Activated B cell treated with CpG ODN at 0.5 μM for 24 hours (primary cell): ENCODE data around the gene PLBD1. TPM values are rescaled to one million over a fixed set of nuclear protein-coding genes. Genes with fewer than 3 reads are reported as not detected.
A peak's percentile ranks its signal among the peaks of the same experiment; 100 is the strongest.

Experiments
- ATAC-seq: fragments of 200-7000 bp; cut with Tn5 transposase; one replicate; pipeline ENCODE4 v1.10.0; 2021; ENCODE audit warnings: low read depth, mild to moderate bottlenecking, moderate library complexity
- CTCF ChIA-PET: fragments of 350-600 bp; sonication (Branson Sonifier 250); formaldehyde crosslinking; loops from one replicate; lab custom pipeline; 2021; ENCODE audit warnings: antibody characterized with exemption; lab: Charles Lee
- POLR2A ChIA-PET: fragments of 350-600 bp; sonication (Branson Sonifier 250); formaldehyde crosslinking; loops from one replicate; lab custom pipeline; 2021; ENCODE audit warnings: antibody characterized with exemption; lab: Charles Lee
- DNase-seq: peaks from one replicate; pipeline ENCODE4 v3.0.0; 2022
- H3K27ac Mint-ChIP-seq: one replicate; pipeline ENCODE4 v1.8.0; 2020; ENCODE audit warnings: mixed read lengths
- H3K27me3 Mint-ChIP-seq: one replicate; pipeline ENCODE4 v1.8.0; 2021; ENCODE audit warnings: mixed read lengths
- H3K36me3 Mint-ChIP-seq: one replicate; pipeline ENCODE4 v1.8.0; 2021; ENCODE audit warnings: low read depth, mixed read lengths
- H3K4me1 Mint-ChIP-seq: one replicate; pipeline ENCODE4 v1.8.0; 2021; ENCODE audit warnings: mixed read lengths
- H3K4me3 Mint-ChIP-seq: one replicate; pipeline ENCODE4 v1.8.0; 2020; ENCODE audit warnings: mild to moderate bottlenecking, mixed read lengths
- H3K9me3 Mint-ChIP-seq: one replicate; pipeline ENCODE4 v1.8.0; 2020; ENCODE audit warnings: mixed read lengths
- intact Hi-C: fragments of 100-400 bp; cut with micrococcal nuclease; formaldehyde crosslinking; loops from one replicate; pipeline ENCODE4 v1.15.1; 2024
- total RNA-seq: library from RNA; stranded (reverse); gene quantifications from 2 replicates; pipeline ENCODE4 v1.2.3, GENCODE V29; 2022
- TF ChIP-seq, protein P1 (sequence below): fragments of 200-600 bp; IDR thresholded peaks from one replicate; pipeline ENCODE4 v1.8.0; 2022; ENCODE audit warnings: antibody characterized with exemption, mild to moderate bottlenecking

PLBD1 gene
- total RNA-seq, 1 donor from 2014 or later: 0.33 TPM

DNA sequence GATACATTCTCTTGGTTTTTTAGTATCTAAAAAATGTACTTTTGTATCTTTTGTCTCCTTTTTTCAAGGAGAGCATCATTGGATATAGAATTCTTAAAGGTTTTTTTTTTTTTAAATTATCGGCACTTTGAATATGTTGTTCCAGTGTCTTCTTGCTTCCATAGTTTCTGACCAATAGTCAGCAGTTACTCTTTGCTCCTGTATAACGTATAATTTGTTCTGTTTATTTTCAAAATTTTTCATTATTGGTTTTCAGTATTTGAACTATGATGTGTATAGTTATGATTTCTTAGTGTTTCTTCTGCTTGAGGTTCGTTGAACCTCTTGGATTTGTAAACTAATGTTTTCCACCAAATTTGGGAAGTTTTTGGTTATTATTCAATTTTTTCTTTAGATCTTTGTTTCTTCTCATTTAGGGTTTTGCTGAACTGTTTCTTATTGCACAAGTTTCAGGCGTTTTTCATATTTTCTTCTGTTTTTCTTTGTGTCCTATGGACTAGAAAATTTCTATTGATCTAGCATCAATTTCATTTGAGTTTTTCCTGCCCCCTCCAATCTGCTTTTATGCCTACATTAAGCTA lies 93.9 kb downstream of the PLBD1 start:
- CTCF ChIA-PET: interaction anchor here (0.7 kb wide), 1 partner anchor 30 kb away, joined by 3 read pairs; no protein-coding TSS in a partner anchor
- peaks cover 20% of the 10 kb centered on the region for H3K9me3 Mint-ChIP-seq
- DNase-seq: no peak
- TF ChIP-seq, protein P1, sequence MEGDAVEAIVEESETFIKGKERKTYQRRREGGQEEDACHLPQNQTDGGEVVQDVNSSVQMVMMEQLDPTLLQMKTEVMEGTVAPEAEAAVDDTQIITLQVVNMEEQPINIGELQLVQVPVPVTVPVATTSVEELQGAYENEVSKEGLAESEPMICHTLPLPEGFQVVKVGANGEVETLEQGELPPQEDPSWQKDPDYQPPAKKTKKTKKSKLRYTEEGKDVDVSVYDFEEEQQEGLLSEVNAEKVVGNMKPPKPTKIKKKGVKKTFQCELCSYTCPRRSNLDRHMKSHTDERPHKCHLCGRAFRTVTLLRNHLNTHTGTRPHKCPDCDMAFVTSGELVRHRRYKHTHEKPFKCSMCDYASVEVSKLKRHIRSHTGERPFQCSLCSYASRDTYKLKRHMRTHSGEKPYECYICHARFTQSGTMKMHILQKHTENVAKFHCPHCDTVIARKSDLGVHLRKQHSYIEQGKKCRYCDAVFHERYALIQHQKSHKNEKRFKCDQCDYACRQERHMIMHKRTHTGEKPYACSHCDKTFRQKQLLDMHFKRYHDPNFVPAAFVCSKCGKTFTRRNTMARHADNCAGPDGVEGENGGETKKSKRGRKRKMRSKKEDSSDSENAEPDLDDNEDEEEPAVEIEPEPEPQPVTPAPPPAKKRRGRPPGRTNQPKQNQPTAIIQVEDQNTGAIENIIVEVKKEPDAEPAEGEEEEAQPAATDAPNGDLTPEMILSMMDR: no peak
- ATAC-seq: no peak
- intact Hi-C loops: no loop called here
- POLR2A ChIA-PET: interaction anchor here (0.7 kb wide), 1 partner anchor 59 kb away, joined by 4 read pairs; no protein-coding TSS in a partner anchor
- peaks cover 86% of the 10 kb centered on the region for H3K36me3 Mint-ChIP-seq
- H3K27me3 Mint-ChIP-seq: no peaks in the 10 kb centered on the region
- no peaks in the 10 kb centered on the region for H3K4me1 Mint-ChIP-seq
- H3K4me3 Mint-ChIP-seq: no peak overlapping the region
- H3K27ac Mint-ChIP-seq: no peak overlapping the region

DNA sequence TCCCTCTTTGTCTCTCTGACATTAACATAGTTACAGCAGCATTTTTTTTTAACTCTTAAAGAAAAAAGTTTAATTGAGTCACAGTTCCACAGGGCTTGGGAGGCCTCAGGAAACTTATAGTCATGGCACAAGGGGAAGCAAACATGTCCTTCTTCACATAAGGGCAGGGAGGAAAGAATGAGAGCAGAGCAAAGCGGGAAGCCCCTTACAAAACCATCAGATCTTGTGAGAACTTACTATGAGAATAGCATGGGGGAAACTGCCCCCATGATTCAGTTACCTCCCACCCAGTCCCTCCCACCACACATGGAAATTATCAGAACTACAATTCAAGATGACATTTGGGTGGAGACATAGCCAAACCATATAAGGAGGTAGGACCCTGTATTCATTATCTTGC lies 96.2 kb downstream of the PLBD1 start:
- Mint-ChIP-seq H3K4me3 (no peak overlapping the region), H3K27ac (no peak overlapping the region)

DNA sequence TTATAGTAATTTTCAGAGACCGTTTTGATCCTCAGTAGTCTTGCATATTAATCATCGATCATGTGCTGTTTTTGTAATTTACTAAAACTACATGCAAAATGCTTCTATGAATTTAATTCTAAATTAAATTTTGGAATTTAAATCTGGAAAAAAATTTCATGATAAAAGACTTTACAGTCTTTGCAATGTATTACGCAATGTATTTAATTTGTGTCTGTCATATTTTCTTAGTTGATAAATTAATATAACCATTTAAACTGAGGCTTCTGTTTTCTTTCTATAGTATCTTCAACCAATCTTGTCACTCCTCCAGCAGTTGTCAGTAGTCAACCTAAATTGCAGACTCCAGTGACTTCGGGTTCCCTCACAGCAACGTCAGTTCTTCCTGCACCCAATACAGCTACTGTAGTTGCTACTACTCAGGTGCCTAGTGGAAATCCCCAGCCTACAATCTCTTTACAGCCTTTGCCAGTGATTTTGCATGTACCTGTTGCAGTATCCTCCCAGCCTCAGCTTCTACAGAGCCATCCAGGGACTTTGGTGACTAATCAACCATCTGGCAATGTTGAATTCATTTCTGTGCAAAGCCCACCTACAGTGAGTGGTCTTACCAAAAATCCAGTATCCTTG lies 107.4 kb downstream of the PLBD1 start:
- POLR2A ChIA-PET: no interaction called here

More for the DNA sequence above, 96.2 kb downstream of the PLBD1 start:
- Mint-ChIP-seq H3K9me3 (peaks cover 20% of the 10 kb centered on the region), H3K4me1 (no peaks in the 10 kb centered on the region), H3K27me3 (no peaks in the 10 kb centered on the region), H3K36me3 (peaks cover 85% of the 10 kb centered on the region)
- CTCF ChIA-PET: no interaction called here
- TF ChIP-seq, protein P1: no peak
- POLR2A ChIA-PET: no interaction called here
- no peak for ATAC-seq
- DNase-seq: no peak
- intact Hi-C loops: no loop called here

DNA sequence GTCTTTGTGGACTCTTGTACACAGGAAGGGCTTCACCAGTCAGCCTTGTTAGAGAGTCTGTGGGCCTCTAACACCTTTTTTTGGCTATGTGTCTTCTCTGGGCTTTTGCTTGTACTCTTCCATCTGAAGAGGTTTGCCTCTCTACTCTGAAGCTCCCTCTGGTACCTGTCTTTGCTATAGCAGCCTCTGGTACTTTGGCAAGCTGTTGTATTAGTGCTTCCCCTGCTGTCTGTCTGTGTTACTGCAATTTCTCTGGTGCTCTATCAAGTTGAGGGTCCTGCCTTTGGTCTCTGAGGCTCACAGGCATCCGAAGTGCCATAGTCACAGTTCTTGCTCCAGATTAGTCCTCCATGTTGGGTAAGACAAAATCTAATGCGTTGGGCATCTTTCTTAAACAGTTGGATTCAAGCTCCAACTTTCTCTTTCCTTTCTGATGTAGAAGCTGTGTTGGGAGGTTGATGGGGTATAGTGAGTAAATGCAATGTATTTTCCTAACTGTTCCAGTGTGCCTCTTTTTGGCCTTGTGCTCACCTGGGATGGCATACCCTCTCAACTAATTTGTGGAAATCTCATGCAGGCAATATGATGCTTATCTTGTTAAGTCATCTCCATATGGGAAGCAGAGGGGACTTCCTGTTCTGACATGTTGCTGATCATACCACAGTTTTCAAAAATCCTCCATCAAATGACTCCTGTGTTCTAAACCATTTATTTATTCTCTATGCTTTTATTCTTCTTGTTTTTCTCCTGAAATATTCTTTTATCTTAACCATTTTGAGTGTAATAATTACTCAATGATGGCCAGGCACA lies 113.4 kb downstream of the PLBD1 start:
- Mint-ChIP-seq H3K4me3 (no peak overlapping the region), H3K27me3 (no peaks in the 10 kb centered on the region), H3K4me1 (peaks cover 41% of the 10 kb centered on the region), H3K9me3 (peaks cover 4% of the 10 kb centered on the region), H3K27ac (peak overlapping the region; percentile 74), H3K36me3 (peaks cover 78% of the 10 kb centered on the region)
- DNase-seq: no peak
- intact Hi-C loops: loop anchor here (1.0 kb wide), 5 partner anchors 88 to 269 kb away; no protein-coding TSS in a partner anchor
- ChIA-PET POLR2A (interaction anchor here (0.6 to 4.2 kb wide), 6 partner anchors 39 to 217 kb away, joined by 3 to 22 read pairs (median 8); partner anchors contain the start of gene ATF7IP), CTCF (interaction anchor here (0.7 to 4.9 kb wide), 16 partner anchors 9 to 590 kb away, joined by 3 to 84 read pairs (median 4); partner anchors contain the start of gene ATF7IP)
- ATAC-seq: peak; percentile 97
- TF ChIP-seq, protein P1: no peak

More for the DNA sequence above, 107.4 kb downstream of the PLBD1 start:
- intact Hi-C loops: no loop called here
- no peak overlapping the region for H3K4me3 Mint-ChIP-seq
- no peak for DNase-seq
- CTCF ChIA-PET: no interaction called here
- TF ChIP-seq, protein P1: no peak
- H3K9me3 Mint-ChIP-seq: no peaks in the 10 kb centered on the region
- peak overlapping the region; percentile 69 for H3K27ac Mint-ChIP-seq
- H3K36me3 Mint-ChIP-seq: peaks cover 70% of the 10 kb centered on the region
- ATAC-seq: peak; percentile 50
- H3K27me3 Mint-ChIP-seq: no peaks in the 10 kb centered on the region
- H3K4me1 Mint-ChIP-seq: peaks cover 14% of the 10 kb centered on the region

Other genes with a start within 250 kb of the PLBD1 start
- 142 and 153 TPM in 2 replicates for gene ATF7IP, start 202.2 kb downstream of the PLBD1 start, total RNA-seq
- gene GUCY2C, start 128.7 kb upstream of the PLBD1 start, total RNA-seq: 0.22 and 0.32 TPM in 2 replicates
- 86.3 and 89.4 TPM in 2 replicates for gene WBP11, start 235.6 kb upstream of the PLBD1 start, total RNA-seq
- gene C12orf60, start 235.8 kb upstream of the PLBD1 start, total RNA-seq: 0.64 and 0.69 TPM in 2 replicates
- not detected in 2 replicates for gene SMCO3, start 246.3 kb upstream of the PLBD1 start, total RNA-seq